Esophagus muscularis mucosa (tissue), 4 donors: ENCODE measurements around the gene SBK3. TPM values are rescaled to one million over a fixed set of nuclear protein-coding genes. Genes with fewer than 3 reads are reported as not detected.
A peak's percentile ranks its signal among the peaks of the same experiment; 100 is the strongest.

ENCODE experiments used
- DNase-seq: peaks from one replicate; pipeline ENCODE4 v3.0.0-alpha.2; 2017; ENCODE audit errors: extremely low spot score
- H3K27ac ChIP-seq, 4 donors: fragments of 200-600 bp; sonication (generic); replicated peaks in 1 of 4; 1 replicate in 3 of 4; 2 replicates in 1 of 4; pipeline ENCODE4 v1.5.1; 2016 to 2019; ENCODE audit warnings: mild to moderate bottlenecking in 1 of 4
- H3K27me3 ChIP-seq, 4 donors: fragments of 200-600 bp; sonication (generic); one replicate each; pipeline versions ENCODE4 v1.5.1 to v1.6.0; 2016 to 2019
- H3K36me3 ChIP-seq, 4 donors: fragments of 200-600 bp; sonication (generic); one replicate each; pipeline ENCODE4 v1.5.1; 2016 to 2019
- H3K4me1 ChIP-seq, 4 donors: fragments of 200-600 bp; sonication (generic); one replicate each; pipeline ENCODE4 v1.5.1; 2016 to 2019
- H3K4me3 ChIP-seq, 4 donors: fragments of 200-600 bp; sonication (generic); 1 replicate in 2 of 4; 2 replicates in 2 of 4; pipeline ENCODE4 v1.5.1; 2016 to 2019; ENCODE audit warnings: mild to moderate bottlenecking in 4 of 4, moderate library complexity in 1 of 4
- H3K9me3 ChIP-seq, 4 donors: fragments of 200-600 bp; sonication (generic); 1 replicate in 3 of 4; 2 replicates in 1 of 4; pipeline ENCODE4 v1.5.1; 2016 to 2019
- CTCF ChIP-seq, 3 experiments: fragments of 200-600 bp in 2 of 3; fragments of 450-650 bp in 1 of 3; sonication (generic) in 2 of 3; IDR thresholded peaks; one replicate each; pipeline ENCODE4 v1.5.1; 2017 to 2019; ENCODE audit warnings: antibody characterized with exemption in 3 of 3, mild to moderate bottlenecking in 2 of 3, moderate library complexity in 1 of 3
- EP300 ChIP-seq: sonication (generic); formaldehyde crosslinking; IDR thresholded peaks from one replicate; pipeline ENCODE4 v1.6.1; 2017; ENCODE audit warnings: antibody characterized with exemption
- POLR2A ChIP-seq: fragments of 450-650 bp; IDR thresholded peaks from one replicate; pipeline ENCODE4 v1.6.1; 2017; ENCODE audit warnings: antibody characterized with exemption, moderate library complexity, mild to moderate bottlenecking, low read depth
- POLR2AphosphoS5 ChIP-seq, 2 donors: sonication (generic); formaldehyde crosslinking; IDR thresholded peaks; one replicate each; pipeline ENCODE4 v1.6.1; 2017; ENCODE audit warnings: antibody characterized with exemption in 2 of 2
- WGBS: methylation state at CpG from one replicate; pipeline ENCODE4 v1.1.5; 2018; 5-methylcytosine and 5-hydroxymethylcytosine counted together
- intact Hi-C: fragments of 100-400 bp; cut with DNase I; formaldehyde crosslinking; loops from one replicate; pipeline ENCODE4 v1.15.1; 2023
- total RNA-seq, 4 donors: library from RNA; depleted of rRNA; stranded (reverse); fragments of >200 nt; gene quantifications; one replicate each; pipeline versions ENCODE4 v1.1.0 to v1.2.1, GENCODE V29; 2016

SBK3 gene
- total RNA-seq = 1 to 10 TPM in 2 of 4 donors, under 1 TPM in 1, not detected in 1; 0.83 to 1.5 (median 1.5) TPM

- TF ChIP-seq EP300 = no peak
- TF ChIP-seq CTCF (IDR thresholded peaks at IDR 0.05) = no peak
- TF ChIP-seq POLR2AphosphoS5 (IDR thresholded peaks at IDR 0.05) = no peak
- TF ChIP-seq POLR2A = no peak
- 86% methylated on average over 8 of the region's 10 CpGs for WGBS
- no peaks in the 10 kb centered on the region for H3K36me3 ChIP-seq
- DNase-seq = no peak
- H3K27ac ChIP-seq = peak within 1 kb of the TSS; percentile 62 to 74 (median 66)
- peaks cover 23 to 36% (median 31%) of the 10 kb centered on the region in 4 donors for H3K4me1 ChIP-seq
- no peaks in the 10 kb centered on the region for H3K9me3 ChIP-seq
- H3K4me3 ChIP-seq = no peak within 1 kb of the TSS
- peaks cover 0 to 63% (median 10%) of the 10 kb centered on the region in 4 donors for H3K27me3 ChIP-seq
- intact Hi-C loops = no loop called here
These were observed at the start of gene SBK3 for GRCh38 chr19:55545443-55545842. Gene SBK3, minus strand, starts transcription at chr19:55545543. Its CDS starts 0 bp downstream, at chr19:55545543.

GRCh38 chr19:55593096-55593772, 47.9 kb upstream of the SBK3 start:
- WGBS = 78% methylated on average over 27 of the region's 68 CpGs
- peaks cover 9 to 59% (median 49%) of the 10 kb centered on the region in 4 donors for H3K36me3 ChIP-seq
- H3K4me3 ChIP-seq = no peak overlapping the region
- intact Hi-C loops = no loop called here
- no peaks in the 10 kb centered on the region for H3K9me3 ChIP-seq
- DNase-seq = no peak
- H3K4me1 ChIP-seq = peaks cover 0 to 2% (median under 1%) of the 10 kb centered on the region in 4 donors
- peaks cover 0 to 4% (median 0%) of the 10 kb centered on the region in 4 donors for H3K27me3 ChIP-seq
- TF ChIP-seq CTCF (IDR thresholded peaks at IDR 0.05) (no peak), POLR2AphosphoS5 (IDR thresholded peaks at IDR 0.05) (no peak), POLR2A (no peak), EP300 (no peak)
- no peak overlapping the region for H3K27ac ChIP-seq

GRCh38 chr19:55592391-55593090, 47.2 kb upstream of the SBK3 start:
- 91% methylated on average over 17 of the region's 73 CpGs for WGBS
- Histone ChIP-seq H3K9me3 (no peaks in the 10 kb centered on the region), H3K27me3 (peaks cover 0 to 4% (median 0%) of the 10 kb centered on the region in 4 donors), H3K4me3 (no peak overlapping the region), H3K4me1 (peaks cover 0 to 5% (median 3%) of the 10 kb centered on the region in 4 donors), H3K27ac (no peak overlapping the region), H3K36me3 (peaks cover 9 to 57% (median 47%) of the 10 kb centered on the region in 4 donors)
- TF ChIP-seq POLR2AphosphoS5 (IDR thresholded peaks at IDR 0.05) = no peak
- TF ChIP-seq EP300 = no peak
- TF ChIP-seq POLR2A = no peak
- no peak for TF ChIP-seq CTCF (IDR thresholded peaks at IDR 0.05)
- no peak for DNase-seq
- intact Hi-C loops = no loop called here

GRCh38 chr19:55591555-55591954, 46.2 kb upstream of the SBK3 start:
- intact Hi-C loops = no loop called here
- Histone ChIP-seq H3K4me1 (peaks cover 6 to 15% (median 13%) of the 10 kb centered on the region in 4 donors), H3K9me3 (no peaks in the 10 kb centered on the region), H3K36me3 (peaks cover 6 to 47% (median 39%) of the 10 kb centered on the region in 4 donors), H3K27me3 (peaks cover 0 to 4% (median 0%) of the 10 kb centered on the region in 4 donors), H3K27ac (no peak overlapping the region), H3K4me3 (no peak overlapping the region)
- WGBS = 84% methylated on average over 10 of the region's 10 CpGs
- no peak for DNase-seq
- TF ChIP-seq EP300 (no peak), CTCF (IDR thresholded peaks at IDR 0.05) (no peak), POLR2AphosphoS5 (IDR thresholded peaks at IDR 0.05) (no peak), POLR2A (no peak)
